WTC11 (cell line): Measurements from ENCODE around the gene TRAF3IP1. TPM values are rescaled to one million over a fixed set of nuclear protein-coding genes. Genes with fewer than 3 reads are reported as not detected.

Experiments
- ATAC-seq: fragments of 200-7000 bp; cut with Tn5 transposase; 2 replicates; pipeline ENCODE4 v1.10.0; 2021; ENCODE audit warnings: mild to moderate bottlenecking, moderate library complexity
- CTCF ChIA-PET: fragments of 300-600 bp; sonication (Branson Sonifier 250); formaldehyde crosslinking; loops from one replicate; lab custom pipeline; 2021; ENCODE audit warnings: antibody characterized with exemption; lab: Charles Lee
- POLR2A ChIA-PET: fragments of 350-600 bp; sonication (Branson Sonifier 250); formaldehyde crosslinking; loops from one replicate; lab custom pipeline; 2021; ENCODE audit warnings: antibody characterized with exemption; lab: Charles Lee
- DNase-seq: peaks from one replicate; pipeline ENCODE4 v3.0.0; 2021; ENCODE audit warnings: low spot score
- H3K27ac Mint-ChIP-seq: 2 replicates; pipeline ENCODE4 v1.8.0; 2021; ENCODE audit warnings: mixed read lengths
- H3K27me3 Mint-ChIP-seq: 2 replicates; pipeline ENCODE4 v1.8.0; 2021; ENCODE audit warnings: low read depth, mild to moderate bottlenecking, moderate library complexity, mixed read lengths
- H3K36me3 Mint-ChIP-seq: 2 replicates; pipeline ENCODE4 v1.8.0; 2021; ENCODE audit warnings: mixed read lengths
- H3K4me1 Mint-ChIP-seq: 2 replicates; pipeline ENCODE4 v1.8.0; 2022; ENCODE audit warnings: mixed read lengths
- H3K4me3 Mint-ChIP-seq: 2 replicates; pipeline ENCODE4 v1.8.0; 2021; ENCODE audit warnings: mild to moderate bottlenecking, moderate library complexity, mixed read lengths
- H3K9me3 Mint-ChIP-seq: 2 replicates; pipeline ENCODE4 v1.8.0; 2021; ENCODE audit warnings: mixed read lengths
- AR ChIP-seq: fragments of 250-450 bp; sonication (Bioruptor Pico); IDR thresholded peaks from 2 replicates; pipeline ENCODE4 v1.9.0; 2021; ENCODE audit warnings: mild to moderate bottlenecking
- ATF1 ChIP-seq: sonication (generic); formaldehyde crosslinking; IDR thresholded peaks from 2 replicates; pipeline ENCODE4 v1.8.1; 2023; ENCODE audit warnings: mild to moderate bottlenecking, moderate library complexity, missing genetic modification reagents
- ATF3 ChIP-seq: sonication (generic); formaldehyde crosslinking; conservative IDR thresholded peaks from 2 replicates; pipeline ENCODE4 v1.8.1; 2022; ENCODE audit warnings: mild to moderate bottlenecking, missing genetic modification reagents
- CBFB ChIP-seq: sonication (generic); formaldehyde crosslinking; IDR thresholded peaks from 2 replicates; pipeline ENCODE4 v1.8.1; 2022; ENCODE audit warnings: mild to moderate bottlenecking, low read depth, missing genetic modification reagents
- CREM ChIP-seq: sonication (generic); formaldehyde crosslinking; IDR thresholded peaks from 2 replicates; pipeline ENCODE4 v1.8.1; 2022; ENCODE audit warnings: mild to moderate bottlenecking, missing genetic modification reagents, moderate library complexity
- ELF4 ChIP-seq: sonication (generic); formaldehyde crosslinking; IDR thresholded peaks from 2 replicates; pipeline ENCODE4 v1.8.1; 2022; ENCODE audit warnings: low read depth, mild to moderate bottlenecking, moderate library complexity, missing genetic modification reagents
- KAT7 ChIP-seq: sonication (generic); formaldehyde crosslinking; IDR thresholded peaks from 2 replicates; pipeline ENCODE4 v1.8.1; 2023; ENCODE audit warnings: missing genetic modification reagents, mild to moderate bottlenecking, borderline replicate concordance
- NFATC4 ChIP-seq: fragments of 250-450 bp; sonication (Bioruptor Pico); IDR thresholded peaks from 2 replicates; pipeline ENCODE4 v1.9.0; 2021; ENCODE audit warnings: mild to moderate bottlenecking
- NR2C2 ChIP-seq: sonication (generic); formaldehyde crosslinking; IDR thresholded peaks from 2 replicates; pipeline ENCODE4 v1.8.0; 2022; ENCODE audit warnings: mild to moderate bottlenecking, missing genetic modification reagents
- PRRX2 ChIP-seq: fragments of 250-450 bp; sonication (Bioruptor Pico); IDR thresholded peaks from 2 replicates; pipeline ENCODE4 v1.8.0; 2021; ENCODE audit warnings: mild to moderate bottlenecking
- RELA ChIP-seq: sonication (generic); formaldehyde crosslinking; IDR thresholded peaks from 2 replicates; pipeline ENCODE4 v1.8.1; 2022; ENCODE audit warnings: missing genetic modification reagents, mild to moderate bottlenecking, borderline replicate concordance
- SP1 ChIP-seq: sonication (generic); formaldehyde crosslinking; conservative IDR thresholded peaks from 2 replicates; pipeline ENCODE4 v1.8.1; 2022; ENCODE audit warnings: missing genetic modification reagents
- TP53 ChIP-seq: sonication (generic); formaldehyde crosslinking; IDR thresholded peaks from 2 replicates; pipeline ENCODE4 v1.8.1; 2023; ENCODE audit warnings: mild to moderate bottlenecking, missing genetic modification reagents
- ZBTB43 ChIP-seq: sonication (generic); formaldehyde crosslinking; IDR thresholded peaks from 2 replicates; pipeline ENCODE4 v1.8.1; 2023; ENCODE audit warnings: mild to moderate bottlenecking, missing genetic modification reagents
- ZNF396 ChIP-seq: fragments of 250-450 bp; sonication (Bioruptor Pico); IDR thresholded peaks from 2 replicates; pipeline ENCODE4 v1.8.0; 2021; ENCODE audit warnings: mild to moderate bottlenecking, moderate library complexity, borderline replicate concordance
- ZNF425 ChIP-seq: fragments of 250-450 bp; sonication (Bioruptor Pico); conservative IDR thresholded peaks from 2 replicates; pipeline ENCODE4 v1.9.0; 2021; ENCODE audit warnings: mild to moderate bottlenecking
- total RNA-seq: library from RNA; stranded (reverse); gene quantifications from 3 replicates; pipeline ENCODE4 v1.2.3, GENCODE V29; 2021
- TF ChIP-seq, protein P1 (sequence below): sonication (generic); formaldehyde crosslinking; IDR thresholded peaks from 2 replicates; pipeline ENCODE4 v1.8.1; 2023; ENCODE audit warnings: mild to moderate bottlenecking, moderate library complexity, missing genetic modification reagents
- TF ChIP-seq, protein P2 (sequence below): sonication (generic); formaldehyde crosslinking; IDR thresholded peaks from 2 replicates; pipeline ENCODE4 v1.8.0; 2023; ENCODE audit warnings: mild to moderate bottlenecking, missing genetic modification reagents

Gene TRAF3IP1
- total RNA-seq, 1 experiment from 2014 or later: 18.7 TPM

DNA sequence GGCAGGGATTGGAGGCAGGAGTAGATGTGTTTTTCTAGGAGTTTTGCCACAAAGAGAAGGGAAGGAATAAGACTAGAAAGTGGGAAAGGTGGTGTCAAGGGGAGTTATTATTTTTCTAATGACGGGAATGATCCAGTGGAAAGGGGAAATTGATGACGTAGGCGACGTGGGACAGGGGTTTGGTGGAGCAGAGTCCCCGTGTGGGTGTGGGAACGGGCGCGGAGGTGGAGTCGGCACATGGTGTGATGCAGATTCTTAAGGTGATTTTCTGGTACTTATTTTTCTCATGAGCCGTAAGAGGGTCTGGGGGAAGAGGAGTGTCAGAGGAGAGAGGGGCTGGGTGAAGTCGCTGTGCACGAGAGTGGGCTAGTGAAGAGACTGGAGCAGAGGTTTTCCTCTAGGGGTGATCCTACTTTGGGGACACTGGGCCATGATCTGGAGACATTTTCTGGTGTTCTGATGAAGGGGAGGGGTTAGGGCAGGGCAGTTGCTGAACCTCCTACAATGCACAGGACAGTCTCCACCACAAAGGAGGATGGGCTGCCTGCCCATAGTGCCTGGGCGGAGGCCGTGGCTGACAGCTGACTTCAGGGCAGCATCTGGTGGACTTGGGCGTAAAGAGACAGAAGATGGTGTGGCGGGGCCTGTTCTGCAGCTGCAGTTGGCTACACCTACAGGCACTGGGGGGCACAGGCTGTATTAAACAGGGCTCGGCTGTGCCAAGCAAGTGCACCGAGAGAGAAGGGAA lies 30.0 kb downstream of the TRAF3IP1 start:
- CTCF ChIA-PET: no interaction called here

DNA sequence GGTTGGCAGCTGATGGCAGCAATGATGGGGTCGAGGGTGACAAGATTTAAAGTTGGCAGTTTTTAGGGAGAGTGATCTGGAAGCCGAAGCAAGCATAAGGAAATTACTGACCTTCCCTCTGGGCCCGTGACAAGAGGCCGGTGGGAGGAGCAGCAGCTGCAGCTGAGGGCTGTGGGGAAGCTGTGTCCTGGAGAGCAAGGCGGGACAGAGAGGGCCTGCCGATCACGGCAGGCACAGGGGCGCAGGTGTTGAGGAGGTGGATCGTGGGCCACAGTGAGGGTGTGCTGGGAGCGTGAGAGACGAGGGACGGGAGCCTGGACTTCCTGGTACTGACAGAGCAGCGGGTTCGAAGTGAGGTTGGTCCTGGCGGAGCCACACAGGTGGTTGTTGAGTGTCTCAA lies 31.0 kb downstream of the TRAF3IP1 start:
- Mint-ChIP-seq H3K9me3 (no peaks in the 10 kb centered on the region), H3K4me3 (no peak overlapping the region), H3K27ac (no peak overlapping the region), H3K4me1 (no peaks in the 10 kb centered on the region), H3K27me3 (no peaks in the 10 kb centered on the region), H3K36me3 (peaks cover 12% of the 10 kb centered on the region)
- ChIA-PET CTCF (no interaction called here), POLR2A (no interaction called here)
- TF ChIP-seq ATF3 (no peak), NR2C2 (CRISPR knock-in tag) (no peak), ATF1 (CRISPR knock-in tag) (no peak), RELA (CRISPR knock-in tag) (no peak), ZNF396 (CRISPR knock-in tag) (no peak), AR (CRISPR knock-in tag) (no peak)
- ATAC-seq (no peak), DNase-seq (no peak)

More for the DNA sequence above, 30.0 kb downstream of the TRAF3IP1 start:
- Mint-ChIP-seq H3K9me3 (no peaks in the 10 kb centered on the region), H3K4me1 (no peaks in the 10 kb centered on the region), H3K36me3 (peaks cover 12% of the 10 kb centered on the region), H3K27ac (no peak overlapping the region), H3K4me3 (no peak overlapping the region), H3K27me3 (no peaks in the 10 kb centered on the region)
- DNase-seq (no peak), ATAC-seq (no peak)
- POLR2A ChIA-PET: no interaction called here
- TF ChIP-seq KAT7 (CRISPR knock-in tag) (no peak), ELF4 (CRISPR knock-in tag) (no peak), CBFB (no peak), NFATC4 (CRISPR knock-in tag) (no peak), PRRX2 (CRISPR knock-in tag) (no peak), CREM (CRISPR knock-in tag) (no peak), TP53 (CRISPR knock-in tag) (no peak), SP1 (CRISPR knock-in tag) (no peak), ATF1 (CRISPR knock-in tag) (no peak), ZNF425 (CRISPR knock-in tag) (no peak), ATF3 (no peak), ZBTB43 (no peak)
- TF ChIP-seq, protein P1, sequence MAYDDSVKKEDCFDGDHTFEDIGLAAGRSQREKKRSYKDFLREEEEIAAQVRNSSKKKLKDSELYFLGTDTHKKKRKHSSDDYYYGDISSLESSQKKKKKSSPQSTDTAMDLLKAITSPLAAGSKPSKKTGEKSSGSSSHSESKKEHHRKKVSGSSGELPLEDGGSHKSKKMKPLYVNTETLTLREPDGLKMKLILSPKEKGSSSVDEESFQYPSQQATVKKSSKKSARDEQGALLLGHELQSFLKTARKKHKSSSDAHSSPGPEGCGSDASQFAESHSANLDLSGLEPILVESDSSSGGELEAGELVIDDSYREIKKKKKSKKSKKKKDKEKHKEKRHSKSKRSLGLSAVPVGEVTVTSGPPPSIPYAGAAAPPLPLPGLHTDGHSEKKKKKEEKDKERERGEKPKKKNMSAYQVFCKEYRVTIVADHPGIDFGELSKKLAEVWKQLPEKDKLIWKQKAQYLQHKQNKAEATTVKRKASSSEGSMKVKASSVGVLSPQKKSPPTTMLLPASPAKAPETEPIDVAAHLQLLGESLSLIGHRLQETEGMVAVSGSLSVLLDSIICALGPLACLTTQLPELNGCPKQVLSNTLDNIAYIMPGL (CRISPR knock-in tag): no peak
- TF ChIP-seq, protein P2, sequence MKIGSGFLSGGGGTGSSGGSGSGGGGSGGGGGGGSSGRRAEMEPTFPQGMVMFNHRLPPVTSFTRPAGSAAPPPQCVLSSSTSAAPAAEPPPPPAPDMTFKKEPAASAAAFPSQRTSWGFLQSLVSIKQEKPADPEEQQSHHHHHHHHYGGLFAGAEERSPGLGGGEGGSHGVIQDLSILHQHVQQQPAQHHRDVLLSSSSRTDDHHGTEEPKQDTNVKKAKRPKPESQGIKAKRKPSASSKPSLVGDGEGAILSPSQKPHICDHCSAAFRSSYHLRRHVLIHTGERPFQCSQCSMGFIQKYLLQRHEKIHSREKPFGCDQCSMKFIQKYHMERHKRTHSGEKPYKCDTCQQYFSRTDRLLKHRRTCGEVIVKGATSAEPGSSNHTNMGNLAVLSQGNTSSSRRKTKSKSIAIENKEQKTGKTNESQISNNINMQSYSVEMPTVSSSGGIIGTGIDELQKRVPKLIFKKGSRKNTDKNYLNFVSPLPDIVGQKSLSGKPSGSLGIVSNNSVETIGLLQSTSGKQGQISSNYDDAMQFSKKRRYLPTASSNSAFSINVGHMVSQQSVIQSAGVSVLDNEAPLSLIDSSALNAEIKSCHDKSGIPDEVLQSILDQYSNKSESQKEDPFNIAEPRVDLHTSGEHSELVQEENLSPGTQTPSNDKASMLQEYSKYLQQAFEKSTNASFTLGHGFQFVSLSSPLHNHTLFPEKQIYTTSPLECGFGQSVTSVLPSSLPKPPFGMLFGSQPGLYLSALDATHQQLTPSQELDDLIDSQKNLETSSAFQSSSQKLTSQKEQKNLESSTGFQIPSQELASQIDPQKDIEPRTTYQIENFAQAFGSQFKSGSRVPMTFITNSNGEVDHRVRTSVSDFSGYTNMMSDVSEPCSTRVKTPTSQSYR (CRISPR knock-in tag): no peak
